Coronary artery (tissue), 2 donors: Measurements from ENCODE around the gene CD200R1L.
A peak's percentile ranks its signal among the peaks of the same experiment; 100 is the strongest.

Source experiments
- DNase-seq: peaks from one replicate; pipeline ENCODE4 v3.0.0-alpha.2; 2017; ENCODE audit warnings: low spot score
- H3K27ac ChIP-seq, 2 donors: fragments of 200-600 bp; sonication (generic); one replicate each; pipeline ENCODE4 v1.5.1; 2016 to 2019
- H3K4me3 ChIP-seq: fragments of 200-600 bp; sonication (generic); 2 replicates; pipeline ENCODE4 v1.5.1; 2016; ENCODE audit warnings: mild to moderate bottlenecking, moderate library complexity
- CTCF ChIP-seq: fragments of 200-600 bp; sonication (generic); IDR thresholded peaks from one replicate; pipeline ENCODE4 v1.5.1; 2019; ENCODE audit warnings: antibody characterized with exemption

Gene CD200R1L

GRCh38 chr3:112822064-112823055 lies 24.3 kb downstream of the CD200R1L start:
- no peak for DNase-seq
- no peak for TF ChIP-seq CTCF
- H3K4me3 ChIP-seq: no peak overlapping the region
- H3K27ac ChIP-seq: no peak overlapping the region

GRCh38 chr3:112818289-112818688 lies 28.4 kb downstream of the CD200R1L start:
- no peak for TF ChIP-seq CTCF
- H3K4me3 ChIP-seq: no peak overlapping the region
- H3K27ac ChIP-seq: no peak overlapping the region
- DNase-seq: no peak

GRCh38 chr3:112817797-112818196 lies 28.9 kb downstream of the CD200R1L start:
- DNase-seq: no peak
- no peak for TF ChIP-seq CTCF
- no peak overlapping the region for H3K27ac ChIP-seq

GRCh38 chr3:112817271-112817670 lies 29.4 kb downstream of the CD200R1L start:
- no peak overlapping the region for H3K4me3 ChIP-seq
- DNase-seq: no peak
- TF ChIP-seq CTCF: no peak
- H3K27ac ChIP-seq: no peak overlapping the region

More at GRCh38 chr3:112817797-112818196, 28.9 kb downstream of the CD200R1L start:
- no peak overlapping the region for H3K4me3 ChIP-seq

DNA sequence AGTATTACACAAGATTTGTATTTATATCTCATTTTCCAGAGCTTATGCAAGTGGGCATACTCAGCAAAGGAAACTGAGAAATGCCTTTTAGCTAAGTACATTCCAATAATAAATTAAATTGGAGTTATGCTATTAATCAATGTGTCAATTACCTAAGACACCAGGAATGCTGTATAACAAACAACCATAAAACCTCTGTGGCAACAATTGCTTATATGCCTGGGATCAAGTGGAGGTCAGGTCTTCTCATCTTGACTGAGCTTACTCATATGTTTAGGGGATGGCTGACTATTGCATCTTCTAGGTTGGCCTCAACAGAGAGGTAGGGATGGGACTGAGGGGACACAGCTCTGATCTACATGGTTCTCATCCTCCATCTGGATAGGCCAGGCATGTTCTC lies 30.7 kb downstream of the CD200R1L start:
- DNase-seq: no peak
- TF ChIP-seq CTCF: no peak
- no peak overlapping the region for H3K4me3 ChIP-seq
- no peak overlapping the region for H3K27ac ChIP-seq

DNA sequence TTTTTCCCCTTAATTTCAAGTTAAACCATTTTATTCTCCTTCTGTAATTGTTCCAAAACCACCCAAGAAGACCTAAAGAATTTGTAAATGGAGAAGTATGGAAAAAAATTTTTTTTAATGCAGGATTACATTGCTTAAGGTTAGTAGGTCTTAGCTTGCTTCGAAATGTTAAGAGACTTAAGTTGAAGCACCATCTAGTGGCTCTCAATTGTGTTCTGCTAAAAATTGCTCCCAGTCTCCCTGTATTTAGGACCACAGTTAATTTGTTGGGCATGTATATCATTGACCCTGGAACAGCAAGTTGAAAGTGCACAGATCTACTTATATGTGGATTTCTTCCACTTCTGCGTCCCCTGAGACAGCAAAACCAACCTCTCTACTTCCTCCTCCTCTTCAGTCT lies 32.4 kb downstream of the CD200R1L start:
- no peak for DNase-seq
- Histone ChIP-seq H3K4me3 (no peak overlapping the region), H3K27ac (no peak overlapping the region)
- TF ChIP-seq CTCF: no peak

DNA sequence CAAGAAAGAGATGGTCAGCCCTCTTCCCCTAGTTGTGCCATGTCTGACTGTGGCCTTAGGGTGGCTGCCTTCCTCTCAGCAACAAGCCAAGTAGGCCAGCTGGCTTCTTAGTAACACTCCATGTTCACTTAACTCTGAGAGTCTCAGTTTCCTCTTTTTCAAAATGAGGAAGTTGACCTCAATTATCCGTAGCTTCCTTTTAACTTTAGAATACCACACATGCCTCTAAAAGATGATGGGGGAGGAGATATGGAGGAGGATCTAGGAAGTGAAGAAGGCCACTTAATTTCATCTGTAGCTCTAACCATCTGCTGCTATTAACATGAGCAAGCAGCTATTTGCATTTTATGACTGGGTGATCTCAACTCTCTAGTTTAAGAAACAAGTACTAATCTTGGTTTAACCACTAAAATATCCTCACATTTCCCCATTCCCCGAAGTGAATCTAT lies 32.9 kb downstream of the CD200R1L start:
- H3K27ac ChIP-seq: peak overlapping the region in 1 of 2 donors; percentile 81
- no peak for TF ChIP-seq CTCF
- DNase-seq: no peak
- no peak overlapping the region for H3K4me3 ChIP-seq
